IMR-90 (cell line): ENCODE data around the gene BRD3. TPM values are rescaled to one million over a fixed set of nuclear protein-coding genes. Genes with fewer than 3 reads are reported as not detected.
"Not testable (repeated sequence)": the region's sequence is repeated elsewhere in the genome, so short reads cannot be mapped to it uniquely, and the experiment has no call there.

Source experiments
- ATAC-seq: fragments of 200-7000 bp; cut with Tn5 transposase; 2 replicates; pipeline ENCODE4 v1.9.1; 2020; ENCODE audit warnings: low read depth, mild to moderate bottlenecking, moderate library complexity
- BruUV-seq: library from RNA; stranded (reverse); fragments of 400-500 nt; replicated peaks from 2 replicates; lab custom pipeline; 2021; lab: Mats Ljungman, UMichigan
- CTCF ChIA-PET: fragments of 300-600 bp; formaldehyde crosslinking; extraction: SDS; loops from one replicate; lab custom pipeline; 2021; ENCODE audit warnings: antibody characterized with exemption; lab: Yijun Ruan, JAX
- POLR2A ChIA-PET: fragments of 300-600 bp; sonication (Branson Sonifier 250); formaldehyde crosslinking; loops from one replicate; lab custom pipeline; 2022; ENCODE audit warnings: antibody characterized with exemption; ENCODE audit not compliant: unreplicated experiment; lab: Charles Lee
- DNase-seq: peaks from one replicate; pipeline ENCODE4 v3.0.0; 2013
- H2AFZ ChIP-seq: replicated peaks from 2 replicates; pipeline ENCODE3; 2013; ENCODE audit warnings: low read length, mild to moderate bottlenecking; ENCODE audit not compliant: poor library complexity
- H2AK5ac ChIP-seq: 2 replicates; pipeline ENCODE4 v1.6.1; 2013; ENCODE audit warnings: low read depth, low read length, inconsistent platforms
- H2AK9ac ChIP-seq: replicated peaks from 2 replicates; pipeline ENCODE3; 2013; ENCODE audit warnings: mild to moderate bottlenecking, low read depth, low read length, moderate library complexity; ENCODE audit not compliant: poor library complexity
- H2BK120ac ChIP-seq: 2 replicates; pipeline ENCODE4 v1.6.1; 2013; ENCODE audit warnings: low read depth, low read length, inconsistent platforms
- H2BK15ac ChIP-seq: 3 replicates; pipeline ENCODE4 v1.6.1; 2013; ENCODE audit warnings: low read depth, low read length, inconsistent platforms
- H2BK20ac ChIP-seq: 2 replicates; pipeline ENCODE4 v1.6.1; 2013; ENCODE audit warnings: low read depth, mild to moderate bottlenecking, inconsistent platforms, low read length, moderate library complexity
- H2BK5ac ChIP-seq: 2 replicates; pipeline ENCODE4 v1.6.1; 2013; ENCODE audit warnings: mild to moderate bottlenecking, low read depth, low read length, inconsistent platforms; ENCODE audit not compliant: poor library complexity, severe bottlenecking
- H3K14ac ChIP-seq: replicated peaks from 2 replicates; pipeline ENCODE4 v1.6.1; 2013; ENCODE audit warnings: low read depth, low read length, inconsistent platforms
- H3K18ac ChIP-seq: 2 replicates; pipeline ENCODE4 v1.6.1; 2013; ENCODE audit warnings: low read depth, low read length, control low read depth
- H3K23ac ChIP-seq: 2 replicates; pipeline ENCODE4 v1.6.1; 2013; ENCODE audit warnings: low read depth, low read length, inconsistent platforms
- H3K27ac ChIP-seq: 2 replicates; pipeline ENCODE4 v1.5.1; 2013; ENCODE audit warnings: mild to moderate bottlenecking, control low read depth, low read length; ENCODE audit not compliant: insufficient read depth
- H3K27me3 ChIP-seq: 2 replicates; pipeline ENCODE4 v1.6.1; 2013; ENCODE audit warnings: low read length; ENCODE audit not compliant: control insufficient read depth, insufficient read depth
- H3K36me3 ChIP-seq: 2 replicates; pipeline ENCODE4 v1.6.1; 2013; ENCODE audit warnings: low read length, mixed read lengths; ENCODE audit not compliant: control insufficient read depth, insufficient read depth
- H3K4ac ChIP-seq: 2 replicates; pipeline ENCODE4 v1.6.1; 2013; ENCODE audit warnings: low read depth, low read length, inconsistent platforms
- H3K4me1 ChIP-seq: 2 replicates; pipeline ENCODE4 v1.6.1; 2013; ENCODE audit warnings: low read length, mixed read lengths; ENCODE audit not compliant: control insufficient read depth, insufficient read depth
- H3K4me2 ChIP-seq: 2 replicates; pipeline ENCODE4 v1.6.1; 2013; ENCODE audit warnings: low read depth, mild to moderate bottlenecking, control low read depth, low read length, moderate library complexity
- H3K4me3 ChIP-seq: 2 replicates; pipeline ENCODE4 v1.5.1; 2013; ENCODE audit warnings: low read depth, mild to moderate bottlenecking, control low read depth, low read length, moderate library complexity; ENCODE audit not compliant: insufficient read depth
- H3K56ac ChIP-seq: 2 replicates; pipeline ENCODE4 v1.6.1; 2013; ENCODE audit warnings: low read length, inconsistent platforms; ENCODE audit not compliant: insufficient read depth; ENCODE audit errors: extremely low read depth
- H3K79me1 ChIP-seq, 2 experiments: 2 replicates each; pipeline ENCODE4 v1.6.1; 2013; ENCODE audit warnings: low read length in 2 of 2, inconsistent platforms in 1 of 2, low read depth in 1 of 2
- H3K9ac ChIP-seq: 2 replicates; pipeline ENCODE4 v1.6.1; 2013; ENCODE audit warnings: low read depth, low read length, control low read depth
- H3K9me1 ChIP-seq: 2 replicates; pipeline ENCODE4 v1.6.1; 2013; ENCODE audit warnings: low read length, inconsistent platforms; ENCODE audit not compliant: insufficient read depth
- H3K9me3 ChIP-seq: 2 replicates; pipeline ENCODE4 v1.6.1; 2013; ENCODE audit warnings: low read length; ENCODE audit not compliant: control insufficient read depth, insufficient read depth
- H4K20me1 ChIP-seq: 2 replicates; pipeline ENCODE4 v1.6.1; 2013; ENCODE audit warnings: low read length, inconsistent platforms; ENCODE audit not compliant: insufficient read depth
- H4K5ac ChIP-seq: 2 replicates; pipeline ENCODE4 v1.6.1; 2013; ENCODE audit warnings: mild to moderate bottlenecking, low read depth, low read length, control low read depth
- H4K8ac ChIP-seq, 2 experiments: 2 replicates each; pipeline ENCODE4 v1.6.1; 2013; ENCODE audit warnings: low read depth in 2 of 2, low read length in 2 of 2, control low read depth in 1 of 2, inconsistent platforms in 1 of 2
- H4K91ac ChIP-seq: 2 replicates; pipeline ENCODE4 v1.6.1; 2013; ENCODE audit warnings: low read depth, low read length, inconsistent platforms; ENCODE audit not compliant: insufficient read depth
- WGBS, 2 experiments: methylation state at CpG; one replicate each; pipeline versions ENCODE4 v1.1.5 to v1.1.7; 2013; ENCODE audit warnings: missing lambda C conversion rate in 2 of 2; ENCODE audit not compliant: insufficient read length in 1 of 2; ENCODE audit errors: extremely low coverage in 2 of 2; 5-methylcytosine and 5-hydroxymethylcytosine counted together
- dilution Hi-C: fragments of 300-500 bp; cut with HindIII; formaldehyde crosslinking; loops from one replicate; pipeline ENCODE4 v1.14.3; 2018; ENCODE audit warnings: low sequenced_read_pairs; ENCODE audit not compliant: unreplicated experiment
- in situ Hi-C: fragments of 300-500 bp; cut with MboI; formaldehyde crosslinking; loops from 3 replicates; pipeline ENCODE4 v1.14.3; 2019; ENCODE audit warnings: low sequenced_read_pairs, inconsistent platforms, mixed read lengths
- intact Hi-C: fragments of 100-400 bp; cut with micrococcal nuclease; formaldehyde crosslinking; loops from 2 replicates; pipeline ENCODE4 v1.10.0; 2022
- polyA plus RNA-seq, 3 experiments: library from polyadenylated mRNA; depleted of rRNA; stranded (reverse); fragments of >200 nt; gene quantifications; 2 replicates each; pipeline ENCODE4 v1.2.3, GENCODE V29; 2012; ENCODE audit warnings: low replicate concordance in 1 of 3
- total RNA-seq: library from RNA; depleted of rRNA; stranded (reverse); fragments of >200 nt; gene quantifications from 2 replicates; pipeline ENCODE4 v1.2.3, GENCODE V29; 2012

The BRD3 gene
- total and polyA plus RNA-seq, 2 of the 4 experiments (the other 2 are of a cell fraction): 2.2 to 7.1 TPM

GRCh38 chr9:133988771-133989170, 79.1 kb downstream of the BRD3 start:
- H2BK5ac ChIP-seq, DNase-seq, H2AFZ ChIP-seq, H2BK120ac ChIP-seq, POLR2A ChIA-PET, H3K9me3 ChIP-seq, H2BK20ac ChIP-seq, H3K36me3 ChIP-seq, BruUV-seq, in situ Hi-C loops, H3K27ac ChIP-seq, H3K4me1 ChIP-seq, H4K8ac ChIP-seq, H3K4me2 ChIP-seq, H3K18ac ChIP-seq, H3K56ac ChIP-seq, intact Hi-C loops, H4K5ac ChIP-seq, ATAC-seq, H3K23ac ChIP-seq, H2BK15ac ChIP-seq, H4K91ac ChIP-seq, H2AK9ac ChIP-seq, H3K27me3 ChIP-seq, H3K4ac ChIP-seq, H3K9ac ChIP-seq, H3K4me3 ChIP-seq, dilution Hi-C loops, H2AK5ac ChIP-seq, H3K14ac ChIP-seq: not testable (repeated sequence)
- H3K9me1 ChIP-seq: peaks cover 19% of the 10 kb centered on the region
- H4K20me1 ChIP-seq: peaks cover 63% of the 10 kb centered on the region
- WGBS, 2 experiments: no CpG with 5 or more reads among the region's 14 CpGs
- CTCF ChIA-PET: interaction anchor here (0.7 kb wide), 2 partner anchors 19 to 26 kb away, joined by 3 to 13 read pairs; no protein-coding TSS in a partner anchor
- H3K79me1 ChIP-seq: peaks cover 23 to 70% of the 10 kb centered on the region in 2 experiments
